ENCODE measurements around the gene XYLT1. TPM values are rescaled to one million over a fixed set of nuclear protein-coding genes. Genes with fewer than 3 reads are reported as not detected.

Gene XYLT1
- polyA plus RNA-seq, 1 of the 3 experiments (the other 2 are of a cell fraction) = 17.6 TPM

DNA sequence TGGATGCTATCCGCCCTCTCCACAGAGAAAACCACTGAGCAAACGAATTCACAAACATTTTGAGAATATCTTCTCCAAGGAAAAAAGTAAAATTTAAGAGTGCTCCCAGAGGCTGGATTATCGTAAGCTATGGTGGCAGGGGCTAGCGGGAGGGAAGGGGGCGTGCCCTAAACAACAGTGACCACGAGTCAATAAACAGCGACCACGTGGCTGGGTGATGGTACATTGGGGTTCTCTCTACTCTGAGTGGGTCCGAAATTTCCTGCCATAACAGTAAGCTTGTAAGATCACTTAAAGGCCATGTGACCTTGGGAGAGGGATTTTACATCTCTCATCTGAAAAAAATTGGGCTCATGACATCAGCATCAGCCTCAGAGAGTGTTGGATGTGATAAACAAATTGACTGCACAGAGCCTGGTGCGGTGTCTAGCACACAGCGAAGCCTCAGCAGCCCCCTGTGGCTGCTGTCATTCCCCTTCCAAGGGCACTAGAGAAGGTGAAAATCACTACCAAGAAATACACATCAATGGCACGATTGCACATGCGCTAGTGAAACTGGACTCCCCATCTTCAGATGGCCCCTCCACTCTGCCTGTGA is 213.2 kb downstream of the XYLT1 start:
- H3K27ac ChIP-seq (ENCODE audit: low read depth in 2 of 2, low read length in 1 of 2) = no peak overlapping the region
- WGBS (ENCODE audit: low lambda C conversion rate) = 89% methylated on average over 13 of the region's 13 CpGs
- ChIA-PET POLR2A (no interaction called here), CTCF (no interaction called here)
- H3K36me3 ChIP-seq (replicated peaks in 1 of 2; ENCODE audit: control insufficient read depth in 1 of 2, insufficient read depth in 2 of 2, low read length in 1 of 2) = peaks cover 0 to 35% of the 10 kb centered on the region in 2 experiments
- no peak overlapping the region for H3K4me2 ChIP-seq
- no peak for DNase-seq
- no peak overlapping the region for H2AFZ ChIP-seq (ENCODE audit: low read depth)
- no peaks in the 10 kb centered on the region for H3K9me3 ChIP-seq
- peaks cover 99% of the 10 kb centered on the region for H4K20me1 ChIP-seq (ENCODE audit: insufficient read depth)
- no peak overlapping the region for H3K4me3 ChIP-seq (ENCODE audit: low read depth in 2 of 2, low read length in 1 of 2)
- peaks cover 0 to 9% of the 10 kb centered on the region in 2 experiments; a peak in 1 of 4 replicates for H3K4me1 ChIP-seq (ENCODE audit: control insufficient read depth in 1 of 2, insufficient read depth in 2 of 2, low read depth in 1 of 2, low read length in 1 of 2)
- H3F3A ChIP-seq (replicated peaks; ENCODE audit: insufficient read depth) = peaks cover 30% of the 10 kb centered on the region
- no peak for TF ChIP-seq RCOR1 (IDR thresholded peaks at IDR 0.05; ENCODE audit: low read length)
- TF ChIP-seq, protein P1, sequence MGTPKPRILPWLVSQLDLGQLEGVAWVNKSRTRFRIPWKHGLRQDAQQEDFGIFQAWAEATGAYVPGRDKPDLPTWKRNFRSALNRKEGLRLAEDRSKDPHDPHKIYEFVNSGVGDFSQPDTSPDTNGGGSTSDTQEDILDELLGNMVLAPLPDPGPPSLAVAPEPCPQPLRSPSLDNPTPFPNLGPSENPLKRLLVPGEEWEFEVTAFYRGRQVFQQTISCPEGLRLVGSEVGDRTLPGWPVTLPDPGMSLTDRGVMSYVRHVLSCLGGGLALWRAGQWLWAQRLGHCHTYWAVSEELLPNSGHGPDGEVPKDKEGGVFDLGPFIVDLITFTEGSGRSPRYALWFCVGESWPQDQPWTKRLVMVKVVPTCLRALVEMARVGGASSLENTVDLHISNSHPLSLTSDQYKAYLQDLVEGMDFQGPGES (IDR thresholded peaks at IDR 0.05; ENCODE audit: low read depth, low read length) = no peak
- no peak for TF ChIP-seq MEF2A (IDR thresholded peaks at IDR 0.05; ENCODE audit: borderline replicate concordance, low read depth)
- no peak for TF ChIP-seq CHD2 (IDR thresholded peaks at IDR 0.05; ENCODE audit: low read length, partially characterized antibody)
- TF ChIP-seq, protein P2, sequence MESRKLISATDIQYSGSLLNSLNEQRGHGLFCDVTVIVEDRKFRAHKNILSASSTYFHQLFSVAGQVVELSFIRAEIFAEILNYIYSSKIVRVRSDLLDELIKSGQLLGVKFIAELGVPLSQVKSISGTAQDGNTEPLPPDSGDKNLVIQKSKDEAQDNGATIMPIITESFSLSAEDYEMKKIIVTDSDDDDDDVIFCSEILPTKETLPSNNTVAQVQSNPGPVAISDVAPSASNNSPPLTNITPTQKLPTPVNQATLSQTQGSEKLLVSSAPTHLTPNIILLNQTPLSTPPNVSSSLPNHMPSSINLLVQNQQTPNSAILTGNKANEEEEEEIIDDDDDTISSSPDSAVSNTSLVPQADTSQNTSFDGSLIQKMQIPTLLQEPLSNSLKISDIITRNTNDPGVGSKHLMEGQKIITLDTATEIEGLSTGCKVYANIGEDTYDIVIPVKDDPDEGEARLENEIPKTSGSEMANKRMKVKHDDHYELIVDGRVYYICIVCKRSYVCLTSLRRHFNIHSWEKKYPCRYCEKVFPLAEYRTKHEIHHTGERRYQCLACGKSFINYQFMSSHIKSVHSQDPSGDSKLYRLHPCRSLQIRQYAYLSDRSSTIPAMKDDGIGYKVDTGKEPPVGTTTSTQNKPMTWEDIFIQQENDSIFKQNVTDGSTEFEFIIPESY (IDR thresholded peaks at IDR 0.05; ENCODE audit: borderline replicate concordance, low read depth) = no peak
- no peak for TF ChIP-seq FOSL2 (IDR thresholded peaks at IDR 0.05; ENCODE audit: borderline replicate concordance, low read depth)
- TF ChIP-seq, protein P3, sequence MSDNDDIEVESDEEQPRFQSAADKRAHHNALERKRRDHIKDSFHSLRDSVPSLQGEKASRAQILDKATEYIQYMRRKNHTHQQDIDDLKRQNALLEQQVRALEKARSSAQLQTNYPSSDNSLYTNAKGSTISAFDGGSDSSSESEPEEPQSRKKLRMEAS (IDR thresholded peaks at IDR 0.05; ENCODE audit: low read depth) = no peak
- TF ChIP-seq, protein P4, sequence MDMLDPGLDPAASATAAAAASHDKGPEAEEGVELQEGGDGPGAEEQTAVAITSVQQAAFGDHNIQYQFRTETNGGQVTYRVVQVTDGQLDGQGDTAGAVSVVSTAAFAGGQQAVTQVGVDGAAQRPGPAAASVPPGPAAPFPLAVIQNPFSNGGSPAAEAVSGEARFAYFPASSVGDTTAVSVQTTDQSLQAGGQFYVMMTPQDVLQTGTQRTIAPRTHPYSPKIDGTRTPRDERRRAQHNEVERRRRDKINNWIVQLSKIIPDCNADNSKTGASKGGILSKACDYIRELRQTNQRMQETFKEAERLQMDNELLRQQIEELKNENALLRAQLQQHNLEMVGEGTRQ (IDR thresholded peaks at IDR 0.05; ENCODE audit: borderline replicate concordance, low read depth, low read length) = no peak
- no peak for TF ChIP-seq NFIC (IDR thresholded peaks at IDR 0.05; ENCODE audit: borderline replicate concordance)
- no peak for TF ChIP-seq TAF1 (IDR thresholded peaks at IDR 0.05; ENCODE audit: borderline replicate concordance, low read depth, low read length)
- no peak for TF ChIP-seq SMC3 (IDR thresholded peaks at IDR 0.05; ENCODE audit: low read depth, low read length)
- no peaks in the 10 kb centered on the region for H3K27me3 ChIP-seq (ENCODE audit: insufficient read depth)
- H3K9ac ChIP-seq = no peak overlapping the region
- peaks cover 100% of the 10 kb centered on the region for H3K79me2 ChIP-seq (ENCODE audit: insufficient read depth)
- no peaks in the 10 kb centered on the region for H3K9me2 ChIP-seq

- no peak for DNase-seq
- TF ChIP-seq, protein P5, sequence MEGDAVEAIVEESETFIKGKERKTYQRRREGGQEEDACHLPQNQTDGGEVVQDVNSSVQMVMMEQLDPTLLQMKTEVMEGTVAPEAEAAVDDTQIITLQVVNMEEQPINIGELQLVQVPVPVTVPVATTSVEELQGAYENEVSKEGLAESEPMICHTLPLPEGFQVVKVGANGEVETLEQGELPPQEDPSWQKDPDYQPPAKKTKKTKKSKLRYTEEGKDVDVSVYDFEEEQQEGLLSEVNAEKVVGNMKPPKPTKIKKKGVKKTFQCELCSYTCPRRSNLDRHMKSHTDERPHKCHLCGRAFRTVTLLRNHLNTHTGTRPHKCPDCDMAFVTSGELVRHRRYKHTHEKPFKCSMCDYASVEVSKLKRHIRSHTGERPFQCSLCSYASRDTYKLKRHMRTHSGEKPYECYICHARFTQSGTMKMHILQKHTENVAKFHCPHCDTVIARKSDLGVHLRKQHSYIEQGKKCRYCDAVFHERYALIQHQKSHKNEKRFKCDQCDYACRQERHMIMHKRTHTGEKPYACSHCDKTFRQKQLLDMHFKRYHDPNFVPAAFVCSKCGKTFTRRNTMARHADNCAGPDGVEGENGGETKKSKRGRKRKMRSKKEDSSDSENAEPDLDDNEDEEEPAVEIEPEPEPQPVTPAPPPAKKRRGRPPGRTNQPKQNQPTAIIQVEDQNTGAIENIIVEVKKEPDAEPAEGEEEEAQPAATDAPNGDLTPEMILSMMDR (IDR thresholded peaks at IDR 0.05) = no peak
- no peak for TF ChIP-seq EP300 (IDR thresholded peaks at IDR 0.05; ENCODE audit: borderline replicate concordance in 1 of 2, low read depth in 1 of 2, low read length in 1 of 2)
- TF ChIP-seq TCF12 (IDR thresholded peaks at IDR 0.05) = no peak
- TF ChIP-seq TAF1 (IDR thresholded peaks at IDR 0.05; ENCODE audit: borderline replicate concordance, low read depth, low read length) = no peak
- TF ChIP-seq RCOR1 (IDR thresholded peaks at IDR 0.05; ENCODE audit: low read length) = no peak
- TF ChIP-seq, protein P6, sequence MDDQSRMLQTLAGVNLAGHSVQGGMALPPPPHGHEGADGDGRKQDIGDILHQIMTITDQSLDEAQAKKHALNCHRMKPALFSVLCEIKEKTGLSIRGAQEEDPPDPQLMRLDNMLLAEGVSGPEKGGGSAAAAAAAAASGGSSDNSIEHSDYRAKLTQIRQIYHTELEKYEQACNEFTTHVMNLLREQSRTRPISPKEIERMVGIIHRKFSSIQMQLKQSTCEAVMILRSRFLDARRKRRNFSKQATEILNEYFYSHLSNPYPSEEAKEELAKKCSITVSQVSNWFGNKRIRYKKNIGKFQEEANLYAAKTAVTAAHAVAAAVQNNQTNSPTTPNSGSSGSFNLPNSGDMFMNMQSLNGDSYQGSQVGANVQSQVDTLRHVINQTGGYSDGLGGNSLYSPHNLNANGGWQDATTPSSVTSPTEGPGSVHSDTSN (IDR thresholded peaks at IDR 0.05) = no peak
- no peak for TF ChIP-seq MXI1 (IDR thresholded peaks at IDR 0.05; ENCODE audit: low read depth, low read length)
- TF ChIP-seq, protein P3 (IDR thresholded peaks at IDR 0.05; ENCODE audit: low read depth) = no peak
- TF ChIP-seq SIN3A (IDR thresholded peaks at IDR 0.05; ENCODE audit: borderline replicate concordance, low read depth, low read length) = no peak
- no peak for TF ChIP-seq FOXM1 (IDR thresholded peaks at IDR 0.05; ENCODE audit: low read depth)
Observed at GRCh38 chr16:17252701-17253100, 218.1 kb downstream of the XYLT1 start.

More at GRCh38 chr16:17252701-17253100, 218.1 kb downstream of the XYLT1 start:
- peaks cover 0 to 26% of the 10 kb centered on the region in 2 experiments for H3K36me3 ChIP-seq (replicated peaks in 1 of 2; ENCODE audit: control insufficient read depth in 1 of 2, insufficient read depth in 2 of 2, low read length in 1 of 2)
- no peak overlapping the region for H3K4me2 ChIP-seq
- no peak overlapping the region for H2AFZ ChIP-seq (ENCODE audit: low read depth)
- ChIA-PET CTCF (no interaction called here), POLR2A (interaction anchor here (0.8 kb wide), 1 partner anchor 32 kb away, joined by 3 read pairs; no protein-coding TSS in a partner anchor)
- H4K20me1 ChIP-seq (ENCODE audit: insufficient read depth) = peaks cover 100% of the 10 kb centered on the region
- H3K4me1 ChIP-seq (ENCODE audit: control insufficient read depth in 1 of 2, insufficient read depth in 2 of 2, low read depth in 1 of 2, low read length in 1 of 2) = peaks cover 0 to 9% of the 10 kb centered on the region in 2 experiments; a peak in 1 of 4 replicates
- peaks cover 100% of the 10 kb centered on the region for H3K79me2 ChIP-seq (ENCODE audit: insufficient read depth)
- no peaks in the 10 kb centered on the region for H3K27me3 ChIP-seq (ENCODE audit: insufficient read depth)
- H3K27ac ChIP-seq (ENCODE audit: low read depth in 2 of 2, low read length in 1 of 2) = no peak overlapping the region
- no peak overlapping the region for H3K4me3 ChIP-seq (ENCODE audit: low read depth in 2 of 2, low read length in 1 of 2)
- WGBS (ENCODE audit: low lambda C conversion rate) = 95% methylated on average over 3 of the region's 3 CpGs
- no peaks in the 10 kb centered on the region for H3K9me3 ChIP-seq
- peaks cover 20% of the 10 kb centered on the region for H3F3A ChIP-seq (replicated peaks; ENCODE audit: insufficient read depth)
- no peaks in the 10 kb centered on the region for H3K9me2 ChIP-seq
- no peak overlapping the region for H3K9ac ChIP-seq

All from SK-N-SH (cell line).